Progenitor cell of endocrine pancreas (in vitro differentiated cells): ENCODE data around the gene DUSP23. TPM values are rescaled to one million over a fixed set of nuclear protein-coding genes. Genes with fewer than 3 reads are reported as not detected.

ENCODE experiments used
- DNase-seq: peaks from one replicate; pipeline ENCODE4 v3.0.0; 2021; ENCODE audit warnings: low spot score; ENCODE audit not compliant: unreplicated experiment
- H3K27ac Mint-ChIP-seq: 2 replicates; pipeline ENCODE4 v1.8.0; 2021; ENCODE audit warnings: mild to moderate bottlenecking, moderate library complexity, mixed read lengths
- H3K27me3 Mint-ChIP-seq: 2 replicates; pipeline ENCODE4 v1.8.0; 2021; ENCODE audit warnings: mixed read lengths
- H3K36me3 Mint-ChIP-seq: 2 replicates; pipeline ENCODE4 v1.8.0; 2022; ENCODE audit warnings: mixed read lengths; ENCODE audit not compliant: insufficient read depth
- H3K4me1 Mint-ChIP-seq: 2 replicates; pipeline ENCODE4 v1.8.0; 2021; ENCODE audit warnings: low read depth, mixed read lengths
- H3K4me3 Mint-ChIP-seq: 2 replicates; pipeline ENCODE4 v1.8.0; 2021; ENCODE audit warnings: low read depth, mild to moderate bottlenecking, moderate library complexity, mixed read lengths
- H3K9me3 Mint-ChIP-seq: 2 replicates; pipeline ENCODE4 v1.8.0; 2021; ENCODE audit warnings: low read depth, mixed read lengths
- total RNA-seq: library from RNA; stranded (reverse); gene quantifications from 2 replicates; pipeline ENCODE4 v1.2.1, GENCODE V29; 2021
- TF ChIP-seq, protein P1 (sequence below): fragments of 200-600 bp; sonication (generic); IDR thresholded peaks from one replicate; pipeline ENCODE4 v1.5.0; 2021; ENCODE audit warnings: antibody characterized with exemption, mild to moderate bottlenecking; ENCODE audit not compliant: unreplicated experiment

DUSP23 gene
- total RNA-seq, 1 donor from 2014 or later: 16.9 TPM

DNA sequence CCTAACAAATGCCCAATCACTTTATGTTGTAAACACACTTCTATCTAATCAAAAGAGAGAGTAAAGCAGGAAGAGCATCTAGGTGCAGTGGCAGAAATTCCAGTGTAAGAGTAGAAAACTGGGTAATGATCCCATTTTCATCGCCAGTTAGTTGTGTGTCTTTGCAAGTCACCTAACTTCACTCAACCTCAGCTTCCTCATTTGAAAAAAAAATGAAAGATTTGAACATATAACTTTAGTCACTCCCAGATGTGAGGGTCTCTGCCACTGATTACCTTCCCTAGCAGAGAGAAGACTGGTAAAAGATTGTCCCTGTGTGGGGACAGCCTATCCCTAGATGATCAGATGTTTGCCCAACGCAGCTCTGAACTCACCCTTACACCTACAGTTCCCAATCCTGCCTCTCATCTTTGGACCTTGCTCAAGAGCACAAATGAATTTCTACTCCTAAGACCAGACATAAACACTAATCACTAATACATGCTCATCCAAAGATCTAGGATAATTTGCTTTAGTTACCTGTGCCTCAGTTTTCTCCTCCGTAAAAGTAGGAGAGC is 25.2 kb upstream of the DUSP23 start:
- Mint-ChIP-seq H3K9me3 (no peaks in the 10 kb centered on the region), H3K27ac (no peak overlapping the region), H3K4me1 (no peaks in the 10 kb centered on the region), H3K27me3 (no peaks in the 10 kb centered on the region), H3K4me3 (no peak overlapping the region), H3K36me3 (no peaks in the 10 kb centered on the region)
- TF ChIP-seq, protein P1, sequence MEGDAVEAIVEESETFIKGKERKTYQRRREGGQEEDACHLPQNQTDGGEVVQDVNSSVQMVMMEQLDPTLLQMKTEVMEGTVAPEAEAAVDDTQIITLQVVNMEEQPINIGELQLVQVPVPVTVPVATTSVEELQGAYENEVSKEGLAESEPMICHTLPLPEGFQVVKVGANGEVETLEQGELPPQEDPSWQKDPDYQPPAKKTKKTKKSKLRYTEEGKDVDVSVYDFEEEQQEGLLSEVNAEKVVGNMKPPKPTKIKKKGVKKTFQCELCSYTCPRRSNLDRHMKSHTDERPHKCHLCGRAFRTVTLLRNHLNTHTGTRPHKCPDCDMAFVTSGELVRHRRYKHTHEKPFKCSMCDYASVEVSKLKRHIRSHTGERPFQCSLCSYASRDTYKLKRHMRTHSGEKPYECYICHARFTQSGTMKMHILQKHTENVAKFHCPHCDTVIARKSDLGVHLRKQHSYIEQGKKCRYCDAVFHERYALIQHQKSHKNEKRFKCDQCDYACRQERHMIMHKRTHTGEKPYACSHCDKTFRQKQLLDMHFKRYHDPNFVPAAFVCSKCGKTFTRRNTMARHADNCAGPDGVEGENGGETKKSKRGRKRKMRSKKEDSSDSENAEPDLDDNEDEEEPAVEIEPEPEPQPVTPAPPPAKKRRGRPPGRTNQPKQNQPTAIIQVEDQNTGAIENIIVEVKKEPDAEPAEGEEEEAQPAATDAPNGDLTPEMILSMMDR: no peak
- DNase-seq: no peak

GRCh38 chr1:159756397-159756796 is 24.4 kb upstream of the DUSP23 start:
- H3K4me1 Mint-ChIP-seq: no peaks in the 10 kb centered on the region
- H3K36me3 Mint-ChIP-seq: no peaks in the 10 kb centered on the region
- H3K27ac Mint-ChIP-seq: no peak overlapping the region
- TF ChIP-seq, protein P1: no peak
- H3K27me3 Mint-ChIP-seq: no peaks in the 10 kb centered on the region
- H3K4me3 Mint-ChIP-seq: no peak overlapping the region
- no peaks in the 10 kb centered on the region for H3K9me3 Mint-ChIP-seq
- no peak for DNase-seq

GRCh38 chr1:159763686-159764085 is 17.1 kb upstream of the DUSP23 start:
- TF ChIP-seq, protein P1: no peak

GRCh38 chr1:159765806-159766205 is 15.0 kb upstream of the DUSP23 start:
- DNase-seq: no peak
- H3K4me3 Mint-ChIP-seq: no peak overlapping the region
- peaks cover 1% of the 10 kb centered on the region for H3K4me1 Mint-ChIP-seq
- TF ChIP-seq, protein P1: no peak
- H3K9me3 Mint-ChIP-seq: peaks cover 3% of the 10 kb centered on the region
- H3K27ac Mint-ChIP-seq: no peak overlapping the region
- H3K27me3 Mint-ChIP-seq: no peaks in the 10 kb centered on the region
- no peaks in the 10 kb centered on the region for H3K36me3 Mint-ChIP-seq

More at GRCh38 chr1:159763686-159764085, 17.1 kb upstream of the DUSP23 start:
- no peak overlapping the region for H3K4me3 Mint-ChIP-seq
- H3K4me1 Mint-ChIP-seq: peaks cover 1% of the 10 kb centered on the region
- DNase-seq: no peak
- H3K36me3 Mint-ChIP-seq: no peaks in the 10 kb centered on the region
- no peaks in the 10 kb centered on the region for H3K27me3 Mint-ChIP-seq
- no peak overlapping the region for H3K27ac Mint-ChIP-seq
- H3K9me3 Mint-ChIP-seq: peaks cover 3% of the 10 kb centered on the region

DNA sequence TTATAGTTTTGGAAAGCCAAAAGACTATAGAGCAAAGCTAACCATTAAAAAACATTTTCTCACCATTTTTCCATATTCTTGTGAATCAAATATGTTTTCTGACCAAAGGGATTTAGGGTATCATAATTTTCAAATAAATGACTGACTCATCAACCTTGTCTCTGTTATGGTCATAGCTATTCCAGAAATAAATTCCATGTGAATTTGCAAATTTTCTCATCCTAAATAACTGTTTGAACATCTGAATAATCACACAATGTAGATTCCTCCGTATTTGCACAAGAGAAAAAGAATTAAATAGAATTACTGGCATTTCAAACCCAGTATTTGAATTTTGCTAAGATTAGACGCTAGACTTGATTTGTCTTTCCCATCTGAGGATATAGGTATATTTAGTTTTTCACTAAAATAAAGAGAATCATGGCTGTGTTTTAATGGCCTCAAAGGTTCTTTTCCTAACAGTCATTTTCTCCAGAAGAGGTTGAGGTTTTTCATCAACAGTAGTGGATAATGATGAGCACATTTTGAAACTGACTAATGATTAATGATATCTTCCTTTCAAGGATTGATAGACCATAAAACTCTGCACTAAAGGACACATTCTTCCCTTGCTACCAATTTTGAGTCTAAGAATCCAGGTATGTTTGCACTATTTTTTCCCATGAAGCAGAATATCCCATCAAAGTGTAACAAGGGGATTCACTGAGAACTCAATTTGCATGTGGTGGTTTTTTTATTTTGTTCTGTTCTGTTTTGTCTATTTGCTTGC is 9.5 kb upstream of the DUSP23 start:
- Mint-ChIP-seq H3K4me3 (no peak overlapping the region), H3K36me3 (no peaks in the 10 kb centered on the region), H3K4me1 (peaks cover 1% of the 10 kb centered on the region), H3K27me3 (peaks cover 3% of the 10 kb centered on the region), H3K27ac (no peak overlapping the region), H3K9me3 (peaks cover 3% of the 10 kb centered on the region)
- DNase-seq: no peak
- TF ChIP-seq, protein P1: no peak
